K562 (cell line): ENCODE data around the gene METRNL. TPM values are rescaled to one million over a fixed set of nuclear protein-coding genes. Genes with fewer than 3 reads are reported as not detected.

ENCODE experiments used
- CBX3 ChIP-seq, 2 experiments: IDR thresholded peaks; 1 replicate in 1 of 2; 2 replicates in 1 of 2; pipeline ENCODE4 v1.6.1; 2012; ENCODE audit warnings: inconsistent platforms in 2 of 2, low read length in 2 of 2, borderline replicate concordance in 1 of 2, control low read depth in 1 of 2
- DDX20 ChIP-seq: fragments of 450-650 bp; IDR thresholded peaks from 2 replicates; pipeline ENCODE4 v1.6.1; 2016; ENCODE audit warnings: missing genetic modification characterization, low read depth, mild to moderate bottlenecking, missing compliant biosample characterization, moderate library complexity
- EGR1 ChIP-seq: fragments of 450-650 bp; conservative IDR thresholded peaks from 2 replicates; pipeline ENCODE4 v1.6.1; 2017; ENCODE audit warnings: mild to moderate bottlenecking
- ERF ChIP-seq: fragments of 450-650 bp; formaldehyde crosslinking; IDR thresholded peaks from 2 replicates; pipeline ENCODE4 v1.4.0; 2020; ENCODE audit warnings: mild to moderate bottlenecking, mixed read lengths
- HDAC1 ChIP-seq, 2 experiments: fragments of 450-650 bp; IDR thresholded peaks; 2 replicates each; pipeline ENCODE4 v1.6.1; 2016 to 2017; ENCODE audit warnings: inconsistent platforms in 1 of 2, mild to moderate bottlenecking in 1 of 2, moderate library complexity in 1 of 2
- L3MBTL2 ChIP-seq: fragments of 450-650 bp; IDR thresholded peaks from 2 replicates; pipeline ENCODE4 v1.6.1; 2016; ENCODE audit warnings: mild to moderate bottlenecking, moderate library complexity
- NFATC3 ChIP-seq: fragments of 450-650 bp; IDR thresholded peaks from 2 replicates; pipeline ENCODE4 v1.6.1; 2017; ENCODE audit warnings: mild to moderate bottlenecking
- NR2C1 ChIP-seq, 2 experiments: fragments of 450-650 bp; IDR thresholded peaks; 2 replicates each; pipeline ENCODE4 v1.6.1; 2017; ENCODE audit warnings: mild to moderate bottlenecking in 2 of 2, antibody characterized with exemption in 1 of 2, inconsistent platforms in 1 of 2, missing compliant biosample characterization in 1 of 2, missing genetic modification characterization in 1 of 2
- PHTF2 ChIP-seq: fragments of 250-450 bp; sonication (Bioruptor Pico); IDR thresholded peaks from 2 replicates; pipeline ENCODE4 v1.5.0; 2021; ENCODE audit warnings: mild to moderate bottlenecking
- REST ChIP-seq, 2 experiments: fragments of 450-650 bp; formaldehyde crosslinking in 1 of 2; IDR thresholded peaks; 2 replicates each; pipeline versions ENCODE4 v1.4.0 to v1.6.1; 2014 to 2020; ENCODE audit warnings: mild to moderate bottlenecking in 2 of 2, borderline replicate concordance in 1 of 2, low read depth in 1 of 2
- SIX5 ChIP-seq, 2 experiments: IDR thresholded peaks; 2 replicates each; pipeline ENCODE4 v1.6.1; 2011; ENCODE audit warnings: low read length in 2 of 2, borderline replicate concordance in 1 of 2, low read depth in 1 of 2, mild to moderate bottlenecking in 1 of 2, moderate library complexity in 1 of 2; ENCODE audit not compliant: insufficient read depth in 1 of 2
- SMAD3 ChIP-seq: fragments of 450-650 bp; formaldehyde crosslinking; conservative IDR thresholded peaks from 2 replicates; pipeline ENCODE4 v1.4.0; 2020; ENCODE audit warnings: mild to moderate bottlenecking
- SMARCA4 ChIP-seq: fragments of 450-650 bp; IDR thresholded peaks from 2 replicates; pipeline ENCODE4 v1.6.1; 2016
- SMARCE1 ChIP-seq: fragments of 450-650 bp; IDR thresholded peaks from 2 replicates; pipeline ENCODE4 v1.7.1; 2016; ENCODE audit warnings: mild to moderate bottlenecking
- ZBTB26 ChIP-seq: fragments of 450-650 bp; formaldehyde crosslinking; IDR thresholded peaks from 2 replicates; pipeline ENCODE4 v1.4.0; 2022; ENCODE audit warnings: missing genetic modification characterization
- ZNF384 ChIP-seq: IDR thresholded peaks from 2 replicates; pipeline ENCODE4 v1.6.1; 2012; ENCODE audit warnings: low read depth, low read length, improper control_type of control experiment
- ZNF551 ChIP-seq: fragments of 250-450 bp; sonication (Bioruptor Pico); IDR thresholded peaks from 2 replicates; pipeline ENCODE4 v1.5.0; 2021; ENCODE audit warnings: mild to moderate bottlenecking, moderate library complexity
- polyA plus RNA-seq, 8 experiments: library from polyadenylated mRNA; depleted of rRNA in 4 of 8; stranded (reverse) in 5 of 8; unstranded in 3 of 8; fragments of >200 nt; fragmentation: Nextera tagmentation in 2 of 8; fragmentation: Illumina TruSeq in 1 of 8; extraction: Ambion mirVana in 2 of 8; extraction: Trizol in 1 of 8; gene quantifications; 2 replicates each; pipeline versions ENCODE4 v1.2.1 to v1.2.3, GENCODE V29; 2011 to 2014; ENCODE audit warnings: inconsistent platforms in 1 of 8, missing spikeins in 1 of 8
- total RNA-seq, 7 experiments: library from RNA; depleted of rRNA in 6 of 7; stranded (reverse); fragments of >200 nt in 6 of 7; fragmentation: Illumina TruSeq in 2 of 7; extraction: Trizol in 2 of 7; gene quantifications; 2 replicates each; pipeline versions ENCODE4 v1.2.1 to v1.2.3, GENCODE V29; 2011 to 2021; ENCODE audit warnings: low replicate concordance in 1 of 7

The METRNL gene
- total and polyA plus RNA-seq, 9 of the 15 experiments (the other 6 are each of a cell fraction or from before 2014, with no cell fraction given): 0.17 to 31.8 (median 2.9) TPM

GRCh38 chr17:83067718-83068261, 11.6 kb upstream of the METRNL start (continued):
- TF ChIP-seq REST (IDR thresholded peaks at IDR 0.05; ENCODE audit: borderline replicate concordance): 0 out of 2 replicates have a peak, but pooled peaks have one; percentile 9
- TF ChIP-seq REST (CRISPR knock-in tag; IDR thresholded peaks at IDR 0.05; ENCODE audit: low read depth): no peak
- TF ChIP-seq L3MBTL2: 0 out of 2 replicates have a peak, but pooled peaks have one; percentile 43
- TF ChIP-seq ZBTB26 (CRISPR knock-in tag): no peak
- TF ChIP-seq CBX3 (IDR thresholded peaks at IDR 0.05; ENCODE audit: borderline replicate concordance in 1 of 2, low read length in 2 of 2): no peak
- TF ChIP-seq EGR1: no peak
- TF ChIP-seq SMAD3 (CRISPR knock-in tag): no peak
- TF ChIP-seq SMARCA4: no peak
- no peak for TF ChIP-seq NR2C1 (IDR thresholded peaks at IDR 0.05)
- 0 out of 2 replicates have a peak, but pooled peaks have one; percentile 27 for TF ChIP-seq NR2C1 (tag; IDR thresholded peaks at IDR 0.05)
- TF ChIP-seq NFATC3: no peak
- no peak for TF ChIP-seq SIX5 (IDR thresholded peaks at IDR 0.05; ENCODE audit: borderline replicate concordance in 1 of 2, insufficient read depth in 1 of 2, low read depth in 1 of 2, low read length in 2 of 2)
- no peak for TF ChIP-seq ERF (CRISPR knock-in tag)
- no peak for TF ChIP-seq ZNF384
- no peak for TF ChIP-seq DDX20 (tag)
- no peak for TF ChIP-seq ZNF551 (CRISPR knock-in tag)
- TF ChIP-seq HDAC1 (IDR thresholded peaks at IDR 0.05): 0 out of 4 replicates have a peak, but pooled peaks of 1 of the 2 experiments have one; percentile 33
- TF ChIP-seq PHTF2: no peak
- TF ChIP-seq SMARCE1: peak; percentile 15; the same call in 1 of the 2 replicates
